ENCODE data around the gene SLC16A11.

- TF ChIP-seq CTCF (conservative IDR thresholded peaks at IDR 0.05) (no peak), EZH2 (IDR thresholded peaks at IDR 0.05; ENCODE audit: low read depth) (no peak)
Measured at GRCh38 chr17:7060165-7060891, 16.4 kb upstream of the SLC16A11 start.

All from PC-9 (cell line).